ENCODE data around the gene ARHGAP24.

GRCh38 chr4:85591406-85592098, 116.6 kb downstream of the ARHGAP24 start:
- TF ChIP-seq CTCF (IDR thresholded peaks at IDR 0.05) (no peak), ZFX (IDR thresholded peaks at IDR 0.05; ENCODE audit: borderline replicate concordance) (no peak)

Measured in 22Rv1 (cell line).